Loucy (cell line): ENCODE results near the gene ZNF394.

Experiments used
- H2AFZ ChIP-seq: fragments of 200-600 bp; sonication (generic); 2 replicates; pipeline ENCODE4 v1.6.0; 2016; ENCODE audit warnings: antibody characterized with exemption, mild to moderate bottlenecking, low read length, moderate library complexity
- H3F3A ChIP-seq: fragments of 200-600 bp; 2 replicates; pipeline ENCODE4 v1.6.0; 2016; ENCODE audit warnings: antibody characterized with exemption, low read depth, mild to moderate bottlenecking
- H3K27me3 ChIP-seq: fragments of 200-600 bp; sonication (generic); 2 replicates; pipeline ENCODE4 v1.6.1; 2014; ENCODE audit warnings: low read length, mild to moderate bottlenecking; ENCODE audit not compliant: insufficient read depth, poor library complexity, severe bottlenecking
- H3K36me3 ChIP-seq: fragments of 200-600 bp; sonication (generic); 2 replicates; pipeline ENCODE4 v1.6.1; 2016; ENCODE audit warnings: low read length; ENCODE audit not compliant: insufficient read depth
- H3K4me1 ChIP-seq: fragments of 200-600 bp; sonication (generic); 2 replicates; pipeline ENCODE4 v1.5.1; 2014; ENCODE audit warnings: low read length, mild to moderate bottlenecking; ENCODE audit not compliant: insufficient read depth, poor library complexity, severe bottlenecking
- H3K4me2 ChIP-seq: fragments of 200-600 bp; sonication (generic); 2 replicates; pipeline ENCODE4 v1.6.0; 2014; ENCODE audit warnings: antibody characterized with exemption, low read length, low read depth, mild to moderate bottlenecking; ENCODE audit not compliant: poor library complexity, severe bottlenecking
- H3K4me3 ChIP-seq: fragments of 200-600 bp; sonication (generic); 2 replicates; pipeline ENCODE4 v1.5.1; 2014; ENCODE audit warnings: low read length, mild to moderate bottlenecking, mixed read lengths; ENCODE audit not compliant: poor library complexity, severe bottlenecking
- H3K79me2 ChIP-seq: fragments of 200-600 bp; sonication (generic); 2 replicates; pipeline ENCODE4 v1.6.1; 2014; ENCODE audit warnings: low read length; ENCODE audit not compliant: insufficient read depth
- H3K9ac ChIP-seq: fragments of 200-600 bp; sonication (generic); 2 replicates; pipeline ENCODE4 v1.6.0; 2014; ENCODE audit warnings: mild to moderate bottlenecking, low read depth, low read length, moderate library complexity; ENCODE audit not compliant: poor library complexity, severe bottlenecking
- H3K9me2 ChIP-seq: fragments of 200-600 bp; sonication (generic); replicated peaks from 2 replicates; pipeline ENCODE4 v1.6.1; 2016; ENCODE audit warnings: low read depth, low read length, mixed read lengths
- H3K9me3 ChIP-seq: fragments of 200-600 bp; sonication (generic); 2 replicates; pipeline ENCODE4 v1.6.1; 2014; ENCODE audit warnings: mild to moderate bottlenecking, antibody characterized with exemption, low read length, low read depth; ENCODE audit not compliant: insufficient read depth
- H4K20me1 ChIP-seq: fragments of 200-600 bp; sonication (generic); 2 replicates; pipeline ENCODE4 v1.6.0; 2014; ENCODE audit warnings: antibody characterized with exemption, low read length, mild to moderate bottlenecking; ENCODE audit not compliant: insufficient read depth, poor library complexity, severe bottlenecking
- CTCF ChIP-seq: fragments of 200-600 bp; sonication (generic); conservative IDR thresholded peaks from 2 replicates; pipeline ENCODE4 v1.5.1; 2014; ENCODE audit warnings: mild to moderate bottlenecking, antibody characterized with exemption, low read length
- EZH2phosphoT487 ChIP-seq: fragments of 200-600 bp; IDR thresholded peaks from 2 replicates; pipeline ENCODE4 v1.6.1; 2018; ENCODE audit warnings: antibody characterized with exemption, mild to moderate bottlenecking, moderate library complexity, borderline replicate concordance

Gene ZNF394

DNA sequence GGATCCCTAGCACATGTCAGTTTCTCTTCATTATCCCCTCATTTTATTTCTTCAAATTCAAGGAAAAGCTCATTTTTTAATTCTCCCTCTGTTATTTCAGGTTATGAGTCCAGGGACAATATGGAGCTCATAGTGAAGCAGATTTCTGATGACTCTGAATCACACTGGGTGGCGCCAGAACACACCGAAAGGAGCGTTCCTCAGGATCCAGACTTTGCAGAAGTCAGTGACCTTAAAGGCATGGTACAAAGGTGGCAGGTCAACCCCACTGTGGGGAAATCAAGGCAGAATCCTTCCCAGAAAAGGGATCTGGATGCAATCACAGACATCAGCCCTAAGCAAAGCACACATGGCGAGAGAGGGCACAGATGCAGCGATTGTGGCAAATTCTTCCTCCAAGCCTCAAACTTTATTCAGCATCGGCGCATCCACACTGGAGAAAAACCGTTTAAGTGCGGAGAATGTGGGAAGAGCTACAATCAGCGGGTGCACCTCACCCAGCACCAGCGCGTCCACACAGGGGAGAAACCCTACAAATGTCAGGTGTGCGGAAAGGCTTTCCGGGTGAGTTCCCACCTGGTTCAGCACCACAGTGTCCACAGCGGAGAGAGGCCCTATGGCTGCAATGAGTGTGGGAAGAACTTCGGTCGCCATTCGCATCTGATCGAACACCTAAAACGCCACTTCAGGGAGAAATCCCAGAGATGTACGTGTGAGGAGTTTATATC lies 25.8 kb upstream of the ZNF394 start:
- Histone ChIP-seq H3F3A (no peaks in the 10 kb centered on the region), H3K4me3 (no peak overlapping the region), H3K9me2 (no peaks in the 10 kb centered on the region), H4K20me1 (no peaks in the 10 kb centered on the region), H3K27me3 (no peaks in the 10 kb centered on the region), H3K36me3 (peaks cover 48% of the 10 kb centered on the region; the same call in 1 of the 2 replicates), H2AFZ (no peak overlapping the region), H3K4me1 (no peaks in the 10 kb centered on the region), H3K9ac (no peak overlapping the region), H3K4me2 (no peak overlapping the region), H3K79me2 (no peaks in the 10 kb centered on the region), H3K9me3 (peaks cover 5% of the 10 kb centered on the region; the same call in 1 of the 2 replicates)
- TF ChIP-seq EZH2phosphoT487, result no peak
- peak; percentile 61 for TF ChIP-seq CTCF

DNA sequence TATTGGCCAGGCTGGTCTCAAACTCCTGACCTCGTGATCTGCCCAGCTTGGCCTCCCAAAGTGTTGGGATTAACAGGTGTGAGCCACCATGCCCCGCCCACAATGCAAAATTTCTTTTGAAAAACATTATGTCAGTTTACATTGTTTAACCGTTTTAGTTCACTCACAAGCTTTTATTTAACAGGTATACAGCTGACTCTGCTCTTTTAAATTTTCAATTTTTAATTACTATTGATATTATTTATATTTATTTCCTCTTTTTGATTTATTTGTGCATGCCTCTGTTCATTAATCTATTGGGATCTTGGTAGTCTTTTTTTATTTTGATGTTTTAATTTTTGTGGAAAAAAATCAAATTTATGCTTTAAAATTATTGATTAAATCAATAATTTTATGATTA lies 21.3 kb upstream of the ZNF394 start:
- Histone ChIP-seq H3K9ac (no peak overlapping the region), H3K4me2 (no peak overlapping the region), H3K9me3 (no peaks in the 10 kb centered on the region), H2AFZ (no peak overlapping the region), H3K27me3 (no peaks in the 10 kb centered on the region), H3K9me2 (no peaks in the 10 kb centered on the region), H3F3A (no peaks in the 10 kb centered on the region), H3K36me3 (peaks cover 38% of the 10 kb centered on the region; the same call in 1 of the 2 replicates), H4K20me1 (no peaks in the 10 kb centered on the region), H3K79me2 (no peaks in the 10 kb centered on the region), H3K4me1 (no peaks in the 10 kb centered on the region), H3K4me3 (no peak overlapping the region)
- TF ChIP-seq EZH2phosphoT487, result no peak
- no peak for TF ChIP-seq CTCF

DNA sequence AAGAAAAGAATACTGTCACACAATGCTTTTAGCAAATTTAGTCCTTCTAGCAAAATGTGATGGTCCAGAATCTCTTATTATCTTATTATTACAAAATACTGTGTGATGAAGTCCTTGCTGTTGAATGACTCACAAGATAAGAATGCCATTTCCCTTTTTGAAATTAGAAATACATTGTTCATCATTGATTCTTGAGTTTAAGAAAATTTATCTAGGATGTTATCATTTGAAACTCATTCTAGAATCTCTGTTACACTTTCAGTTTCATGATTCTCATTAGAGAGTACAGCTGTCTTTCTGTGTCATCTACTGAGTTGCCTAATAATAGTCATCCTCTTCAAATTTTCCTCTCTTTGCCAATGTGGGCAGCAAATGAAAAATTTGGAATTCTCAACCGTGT lies 14.0 kb upstream of the ZNF394 start:
- Histone ChIP-seq H3F3A (no peaks in the 10 kb centered on the region), H3K4me2 (no peak overlapping the region), H3K36me3 (peaks cover 40% of the 10 kb centered on the region; the same call in 1 of the 2 replicates), H3K9ac (no peak overlapping the region), H2AFZ (no peak overlapping the region), H4K20me1 (no peaks in the 10 kb centered on the region), H3K4me3 (no peak overlapping the region), H3K79me2 (peaks cover 36% of the 10 kb centered on the region; the same call in 1 of the 2 replicates), H3K9me3 (no peaks in the 10 kb centered on the region), H3K27me3 (no peaks in the 10 kb centered on the region), H3K4me1 (peaks cover 8% of the 10 kb centered on the region), H3K9me2 (no peaks in the 10 kb centered on the region)
- TF ChIP-seq EZH2phosphoT487 (no peak), CTCF (no peak)
